Hepatocyte (in vitro differentiated cells): Measurements from ENCODE around the gene SLC25A29.

Experiments
- EZH2 ChIP-seq: fragments of 200-600 bp; sonication (generic); IDR thresholded peaks from 2 replicates; pipeline ENCODE4 v1.6.1; 2016; ENCODE audit warnings: antibody characterized with exemption, mild to moderate bottlenecking, borderline replicate concordance
- EZH2phosphoT487 ChIP-seq: fragments of 200-600 bp; sonication (generic); IDR thresholded peaks from one replicate; pipeline ENCODE4 v1.6.1; 2018; ENCODE audit warnings: antibody characterized with exemption, mild to moderate bottlenecking, low read depth, moderate library complexity; ENCODE audit not compliant: unreplicated experiment, severe bottlenecking
- TF ChIP-seq, protein P1 (sequence below): fragments of 200-600 bp; sonication (generic); IDR thresholded peaks from 2 replicates; pipeline ENCODE4 v1.5.1; 2016; ENCODE audit warnings: antibody characterized with exemption, mild to moderate bottlenecking; ENCODE audit not compliant: poor library complexity

DNA sequence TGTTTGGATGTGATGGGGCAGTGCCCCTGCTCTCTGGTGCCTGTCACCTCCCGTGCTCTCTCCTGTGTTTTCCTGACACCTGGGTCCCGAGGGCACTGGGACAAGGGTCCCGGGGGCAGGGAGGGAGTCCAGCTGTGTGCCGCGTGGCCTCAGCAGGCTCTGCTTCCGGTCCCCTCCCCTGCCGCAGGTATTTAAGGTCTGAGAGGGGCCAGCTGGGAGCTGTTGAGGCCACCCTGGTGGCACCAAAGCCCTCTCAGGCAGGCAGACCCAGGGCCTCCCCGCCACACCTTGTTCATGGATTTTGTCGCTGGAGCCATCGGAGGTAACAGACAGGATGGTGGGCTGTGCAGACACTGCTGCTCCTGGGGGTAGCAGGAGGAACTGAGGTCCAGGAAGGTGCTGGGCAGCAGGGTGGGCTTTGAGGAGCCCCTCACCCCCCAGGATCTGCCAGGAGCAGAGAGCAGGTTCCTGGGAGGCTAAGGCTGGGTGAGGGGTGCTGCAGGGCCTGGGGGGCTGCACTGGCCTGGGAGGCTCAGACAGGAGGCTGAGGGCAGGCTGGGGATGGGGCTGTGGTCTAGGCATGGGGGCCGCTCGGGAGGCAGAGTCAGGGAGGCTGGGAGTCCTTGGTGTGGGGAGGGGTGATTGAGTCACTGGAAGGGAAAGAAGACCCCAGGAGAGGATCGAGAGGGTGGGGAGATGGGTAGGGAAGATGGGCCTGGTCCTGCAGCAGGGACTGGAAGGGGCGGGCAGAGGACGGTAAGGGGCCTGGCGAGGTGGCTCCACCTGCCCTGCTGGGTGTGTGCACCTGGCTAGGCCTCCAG is 17.1 kb upstream of the SLC25A29 start, which contains the start of gene SLC25A47:
- TF ChIP-seq, protein P1, sequence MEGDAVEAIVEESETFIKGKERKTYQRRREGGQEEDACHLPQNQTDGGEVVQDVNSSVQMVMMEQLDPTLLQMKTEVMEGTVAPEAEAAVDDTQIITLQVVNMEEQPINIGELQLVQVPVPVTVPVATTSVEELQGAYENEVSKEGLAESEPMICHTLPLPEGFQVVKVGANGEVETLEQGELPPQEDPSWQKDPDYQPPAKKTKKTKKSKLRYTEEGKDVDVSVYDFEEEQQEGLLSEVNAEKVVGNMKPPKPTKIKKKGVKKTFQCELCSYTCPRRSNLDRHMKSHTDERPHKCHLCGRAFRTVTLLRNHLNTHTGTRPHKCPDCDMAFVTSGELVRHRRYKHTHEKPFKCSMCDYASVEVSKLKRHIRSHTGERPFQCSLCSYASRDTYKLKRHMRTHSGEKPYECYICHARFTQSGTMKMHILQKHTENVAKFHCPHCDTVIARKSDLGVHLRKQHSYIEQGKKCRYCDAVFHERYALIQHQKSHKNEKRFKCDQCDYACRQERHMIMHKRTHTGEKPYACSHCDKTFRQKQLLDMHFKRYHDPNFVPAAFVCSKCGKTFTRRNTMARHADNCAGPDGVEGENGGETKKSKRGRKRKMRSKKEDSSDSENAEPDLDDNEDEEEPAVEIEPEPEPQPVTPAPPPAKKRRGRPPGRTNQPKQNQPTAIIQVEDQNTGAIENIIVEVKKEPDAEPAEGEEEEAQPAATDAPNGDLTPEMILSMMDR, result no peak
- TF ChIP-seq EZH2 (no peak), EZH2phosphoT487 (no peak)
